B cell (primary cell): ENCODE measurements around the gene COQ4. TPM values are rescaled to one million over a fixed set of nuclear protein-coding genes. Genes with fewer than 3 reads are reported as not detected.
A peak's percentile ranks its signal among the peaks of the same experiment; 100 is the strongest.

Experiments
- ATAC-seq: fragments of 200-7000 bp; cut with Tn5 transposase; one replicate; pipeline ENCODE4 v1.10.0; 2021; ENCODE audit warnings: low read depth, mild to moderate bottlenecking, moderate number of reproducible peaks, moderate library complexity
- CTCF ChIA-PET: fragments of 350-600 bp; sonication (Branson Sonifier 250); formaldehyde crosslinking; loops from one replicate; lab custom pipeline; 2021; ENCODE audit warnings: antibody characterized with exemption, inconsistent platforms; lab: Charles Lee
- POLR2A ChIA-PET: fragments of 350-600 bp; sonication (Branson Sonifier 250); formaldehyde crosslinking; loops from one replicate; lab custom pipeline; 2021; ENCODE audit warnings: antibody characterized with exemption; lab: Charles Lee
- DNase-seq: peaks from one replicate; pipeline ENCODE4 v3.0.0; 2013
- H2AFZ ChIP-seq: 2 replicates; pipeline ENCODE4 v1.6.1; 2012; ENCODE audit warnings: mild to moderate bottlenecking, low read depth, low read length; ENCODE audit not compliant: insufficient read depth, poor library complexity, severe bottlenecking
- H3K27ac ChIP-seq, 2 donors: 1 replicate in 1 of 2; 2 replicates in 1 of 2; pipeline ENCODE4 v1.5.1; 2012 to 2013; ENCODE audit warnings: low read length in 2 of 2, mild to moderate bottlenecking in 2 of 2, moderate library complexity in 1 of 2
- H3K27me3 ChIP-seq, 4 experiments: fragments of 200-600 bp in 1 of 4; sonication (generic) in 1 of 4; replicated peaks in 1 of 4; 1 replicate in 2 of 4; 2 replicates in 2 of 4; pipeline versions ENCODE4 v1.6.1 to v1.7.0; 2013 to 2016; ENCODE audit warnings: low read length in 3 of 4, mild to moderate bottlenecking in 2 of 4, mixed read lengths in 1 of 4, moderate library complexity in 1 of 4; ENCODE audit not compliant: insufficient read depth in 4 of 4, control insufficient read depth in 3 of 4; ENCODE audit errors: control extremely low read depth in 1 of 4
- H3K36me3 ChIP-seq, 2 experiments: replicated peaks in 1 of 2; 1 replicate in 1 of 2; 2 replicates in 1 of 2; pipeline versions ENCODE4 v1.6.1 to v1.7.1; 2013; ENCODE audit warnings: low read length in 1 of 2; ENCODE audit not compliant: insufficient read depth in 2 of 2, control insufficient read depth in 1 of 2; ENCODE audit errors: control extremely low read depth in 1 of 2, extremely low read depth in 1 of 2
- H3K4me1 ChIP-seq, 2 donors: fragments of 200-600 bp in 1 of 2; sonication (generic) in 1 of 2; 1 replicate in 1 of 2; 2 replicates in 1 of 2; pipeline versions ENCODE4 v1.5.1 to v1.6.1; 2013 to 2017; ENCODE audit warnings: low read length in 2 of 2; ENCODE audit not compliant: control insufficient read depth in 2 of 2, insufficient read depth in 2 of 2
- H3K4me2 ChIP-seq: replicated peaks from 2 replicates; pipeline ENCODE3; 2012; ENCODE audit warnings: mild to moderate bottlenecking, low read depth, low read length; ENCODE audit not compliant: poor library complexity, severe bottlenecking
- H3K4me3 ChIP-seq, 5 experiments: fragments of 200-600 bp in 1 of 5; sonication (generic) in 1 of 5; 1 replicate in 3 of 5; 2 replicates in 2 of 5; pipeline versions ENCODE4 v1.5.1 to v1.7.0; 2011 to 2016; ENCODE audit warnings: low read length in 4 of 5, mild to moderate bottlenecking in 4 of 5, low read depth in 2 of 5, control low read depth in 1 of 5, moderate library complexity in 1 of 5; ENCODE audit not compliant: insufficient read depth in 1 of 5; ENCODE audit errors: control extremely low read depth in 1 of 5, extremely low read depth in 1 of 5
- H3K79me2 ChIP-seq: fragments of 200-600 bp; sonication (generic); one replicate; pipeline ENCODE4 v1.6.0; 2016; ENCODE audit warnings: low read length; ENCODE audit not compliant: control insufficient read depth, insufficient read depth
- H3K9ac ChIP-seq: fragments of 200-600 bp; sonication (generic); 2 replicates; pipeline ENCODE4 v1.6.1; 2017; ENCODE audit warnings: mild to moderate bottlenecking, low read length, moderate library complexity
- H3K9me3 ChIP-seq, 3 donors: one replicate each; pipeline versions ENCODE4 v1.6.1 to v1.7.1; 2013; ENCODE audit warnings: low read length in 2 of 3; ENCODE audit not compliant: control insufficient read depth in 2 of 3, insufficient read depth in 1 of 3; ENCODE audit errors: control extremely low read depth in 1 of 3
- H4K20me1 ChIP-seq: 2 replicates; pipeline ENCODE4 v1.6.0; 2012; ENCODE audit warnings: mild to moderate bottlenecking, low read length; ENCODE audit not compliant: insufficient read depth, control insufficient read depth, poor library complexity, severe bottlenecking
- H3K27ac Mint-ChIP-seq: one replicate; pipeline ENCODE4 v1.8.0; 2021; ENCODE audit warnings: mixed read lengths
- H3K27me3 Mint-ChIP-seq: one replicate; pipeline ENCODE4 v1.8.0; 2021; ENCODE audit warnings: mixed read lengths
- H3K4me1 Mint-ChIP-seq: one replicate; pipeline ENCODE4 v1.8.0; 2021; ENCODE audit warnings: mixed read lengths
- H3K4me3 Mint-ChIP-seq: one replicate; pipeline ENCODE4 v1.8.0; 2021; ENCODE audit warnings: mixed read lengths
- H3K9me3 Mint-ChIP-seq: one replicate; pipeline ENCODE4 v1.8.0; 2022; ENCODE audit warnings: mixed read lengths; ENCODE audit not compliant: insufficient read depth
- CTCF ChIP-seq: fragments of 200-600 bp; IDR thresholded peaks from one replicate; pipeline ENCODE4 v1.8.0; 2022; ENCODE audit warnings: antibody characterized with exemption, mild to moderate bottlenecking
- EZH2 ChIP-seq: IDR thresholded peaks from 2 replicates; pipeline ENCODE4 v1.6.1; 2012; ENCODE audit warnings: borderline replicate concordance, low read depth, mild to moderate bottlenecking, moderate library complexity, low read length; ENCODE audit not compliant: insufficient read depth, poor library complexity, severe bottlenecking
- WGBS: methylation state at CpG from one replicate; pipeline ENCODE4 v1.1.5; 2013; ENCODE audit warnings: missing lambda C conversion rate; ENCODE audit not compliant: insufficient coverage; 5-methylcytosine and 5-hydroxymethylcytosine counted together
- intact Hi-C: fragments of 100-400 bp; cut with micrococcal nuclease; formaldehyde crosslinking; loops from one replicate; pipeline ENCODE4 v1.10.0; 2022
- polyA plus RNA-seq: library from polyadenylated mRNA; depleted of rRNA; stranded (reverse); fragments of >200 nt; gene quantifications from 2 replicates; pipeline ENCODE4 v1.2.3, GENCODE V29; 2012
- total RNA-seq, 2 donors: library from RNA; stranded (reverse); fragments of 120-200 nt in 1 of 2; gene quantifications; 1 replicate in 1 of 2; 2 replicates in 1 of 2; pipeline versions ENCODE4 v1.2.3 to v1.2.4, GENCODE V29; 2013 to 2022

Gene COQ4
- total and polyA plus RNA-seq, 2 donors (not counting 1 experiment from before 2014, with no cell fraction given): 54.9 to 62.8 TPM

GRCh38 chr9:128369024-128369706 is 46.5 kb downstream of the COQ4 start:
- peaks cover 25 to 35% of the 10 kb centered on the region in 2 donors for H3K4me1 ChIP-seq
- Mint-ChIP-seq H3K4me1 (peaks cover 32% of the 10 kb centered on the region), H3K27ac (peak overlapping the region; percentile 41), H3K9me3 (no peaks in the 10 kb centered on the region), H3K4me3 (peak overlapping the region; percentile 37), H3K27me3 (no peaks in the 10 kb centered on the region)
- 96% methylated on average over 7 of the region's 9 CpGs for WGBS
- H3K36me3 ChIP-seq: peaks cover 2 to 6% of the 10 kb centered on the region in 2 experiments
- no peak overlapping the region for H3K4me3 ChIP-seq
- no peak overlapping the region for H2AFZ ChIP-seq
- no peak overlapping the region for H3K4me2 ChIP-seq
- peaks cover 18% of the 10 kb centered on the region for H4K20me1 ChIP-seq
- ChIA-PET POLR2A (no interaction called here), CTCF (no interaction called here)
- no peak for DNase-seq
- H3K9ac ChIP-seq: no peak overlapping the region
- H3K9me3 ChIP-seq: no peaks in the 10 kb centered on the region
- no peak for ATAC-seq
- no peak overlapping the region for H3K27ac ChIP-seq
- H3K27me3 ChIP-seq: no peaks in the 10 kb centered on the region
- H3K79me2 ChIP-seq: peaks cover 38% of the 10 kb centered on the region
- no peak for TF ChIP-seq EZH2
- no peak for TF ChIP-seq CTCF
- intact Hi-C loops: no loop called here

- Mint-ChIP-seq H3K4me3 (peak overlapping the region; percentile 95), H3K4me1 (peaks cover 32% of the 10 kb centered on the region), H3K9me3 (no peaks in the 10 kb centered on the region), H3K27ac (peak overlapping the region; percentile 96), H3K27me3 (no peaks in the 10 kb centered on the region)
- Histone ChIP-seq H3K4me1 (peaks cover 17 to 25% of the 10 kb centered on the region in 2 donors), H4K20me1 (peaks cover 30% of the 10 kb centered on the region), H3K36me3 (peaks cover 2 to 6% of the 10 kb centered on the region in 2 experiments), H3K27me3 (no peaks in the 10 kb centered on the region), H3K4me3 (peak overlapping the region; percentile 79 to 98 (median 90)), H3K79me2 (peaks cover 50% of the 10 kb centered on the region), H3K9me3 (no peaks in the 10 kb centered on the region), H2AFZ (peak overlapping the region; percentile 98), H3K4me2 (peak overlapping the region; percentile 97), H3K9ac (peak overlapping the region; percentile 99), H3K27ac (peak overlapping the region; percentile 73 to 96)
- POLR2A ChIA-PET: interaction anchor here (0.6 to 2.9 kb wide), 6 partner anchors 8 to 268 kb away, joined by 3 to 20 read pairs (median 6); no protein-coding TSS in a partner anchor
- TF ChIP-seq EZH2: no peak
- no peak for TF ChIP-seq CTCF
- ATAC-seq: no peak
- intact Hi-C loops: loop anchor here (2.0 to 5.0 kb wide), 5 partner anchors 50 to 577 kb away; partner anchors contain the start of genes CERCAM, DOLK, KYAT1 and LRRC8A
- DNase-seq: no peak
- CTCF ChIA-PET: interaction anchor here (0.6 to 2.8 kb wide), 6 partner anchors 8 to 419 kb away, joined by 3 to 35 read pairs (median 4); partner anchors contain the start of gene CERCAM
These were observed 47.7 kb downstream of the COQ4 start for GRCh38 chr9:128370367-128370751.
